ENCODE results near the gene IL19.

DNA sequence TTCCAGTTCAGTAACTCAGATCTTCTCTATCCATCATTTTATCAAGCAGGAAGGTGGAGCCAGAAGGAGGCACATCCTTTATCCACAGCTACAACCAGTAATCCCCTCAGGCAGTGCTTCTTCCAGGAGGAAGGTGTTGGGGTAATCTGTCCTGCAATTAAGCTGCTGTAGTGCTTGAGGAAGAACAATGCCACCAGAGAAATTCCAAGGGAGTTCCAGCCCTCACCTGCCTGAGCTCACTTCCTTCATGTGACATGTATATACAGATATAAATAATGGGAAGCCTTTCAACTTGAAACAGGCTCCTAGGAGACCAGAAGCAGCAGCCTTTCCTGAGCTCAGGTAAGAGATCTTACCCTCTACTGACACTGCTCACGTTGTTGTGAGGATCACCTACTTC is 92.7 kb downstream of the IL19 start:
- TF ChIP-seq, protein P1, sequence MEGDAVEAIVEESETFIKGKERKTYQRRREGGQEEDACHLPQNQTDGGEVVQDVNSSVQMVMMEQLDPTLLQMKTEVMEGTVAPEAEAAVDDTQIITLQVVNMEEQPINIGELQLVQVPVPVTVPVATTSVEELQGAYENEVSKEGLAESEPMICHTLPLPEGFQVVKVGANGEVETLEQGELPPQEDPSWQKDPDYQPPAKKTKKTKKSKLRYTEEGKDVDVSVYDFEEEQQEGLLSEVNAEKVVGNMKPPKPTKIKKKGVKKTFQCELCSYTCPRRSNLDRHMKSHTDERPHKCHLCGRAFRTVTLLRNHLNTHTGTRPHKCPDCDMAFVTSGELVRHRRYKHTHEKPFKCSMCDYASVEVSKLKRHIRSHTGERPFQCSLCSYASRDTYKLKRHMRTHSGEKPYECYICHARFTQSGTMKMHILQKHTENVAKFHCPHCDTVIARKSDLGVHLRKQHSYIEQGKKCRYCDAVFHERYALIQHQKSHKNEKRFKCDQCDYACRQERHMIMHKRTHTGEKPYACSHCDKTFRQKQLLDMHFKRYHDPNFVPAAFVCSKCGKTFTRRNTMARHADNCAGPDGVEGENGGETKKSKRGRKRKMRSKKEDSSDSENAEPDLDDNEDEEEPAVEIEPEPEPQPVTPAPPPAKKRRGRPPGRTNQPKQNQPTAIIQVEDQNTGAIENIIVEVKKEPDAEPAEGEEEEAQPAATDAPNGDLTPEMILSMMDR (conservative IDR thresholded peaks at IDR 0.05), result no peak
- TF ChIP-seq EZH2 (IDR thresholded peaks at IDR 0.05; ENCODE audit: low read depth), result no peak
